GM04504 (cell line): ENCODE measurements around the gene STON1.
"Not testable (repeated sequence)": the region's sequence is repeated elsewhere in the genome, so short reads cannot be mapped to it uniquely, and the experiment has no call there.

ENCODE experiments used
- DNase-seq: peaks from one replicate; pipeline ENCODE4 v3.0.0-alpha.2; 2012; ENCODE audit warnings: low read depth

Gene STON1

GRCh38 chr2:48529194-48529593, 760 bp upstream of the STON1 start:
- no peak for DNase-seq

DNA sequence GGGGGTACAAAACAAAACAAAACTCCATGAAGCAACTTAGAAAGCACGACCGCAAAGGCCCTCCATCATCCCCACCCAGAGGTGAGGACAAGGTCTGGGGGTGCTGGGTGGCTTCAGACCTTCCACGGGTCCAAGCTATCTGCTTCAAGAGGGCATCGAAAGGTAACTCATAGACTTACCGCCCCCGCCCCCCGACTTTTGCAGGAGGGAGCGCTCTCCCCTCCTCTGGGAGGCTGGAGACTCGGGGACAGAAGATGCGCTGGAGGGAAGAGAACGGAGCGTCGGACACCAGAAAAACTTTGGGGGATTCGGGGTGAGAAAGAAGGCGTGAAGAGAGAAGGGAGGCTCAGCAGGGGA, 300 bp upstream of the STON1 start:
- DNase-seq, result no peak

DNA sequence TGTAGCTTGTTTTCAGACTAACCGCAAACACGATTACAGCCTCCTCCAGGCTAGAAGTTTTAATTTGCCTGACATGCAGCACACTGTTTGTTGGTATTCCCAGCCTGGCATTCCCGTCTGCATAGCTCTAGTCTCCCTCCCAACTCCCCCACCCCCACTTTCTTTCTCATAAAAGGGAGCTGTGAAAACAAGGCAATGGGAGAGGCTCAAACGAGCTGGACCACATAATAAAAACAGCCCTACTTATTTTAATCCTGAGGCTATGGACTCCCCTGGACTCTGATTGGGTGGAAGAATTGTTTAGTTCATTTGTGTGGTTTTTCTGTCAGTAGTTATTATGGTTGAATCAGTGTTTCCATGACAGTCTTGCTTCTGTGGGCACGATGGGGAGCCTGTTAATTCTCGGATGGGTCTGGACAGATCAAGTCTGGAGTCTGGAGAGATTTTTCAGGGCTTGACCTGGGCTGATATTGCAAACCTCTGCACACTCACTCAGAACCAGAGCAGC, 1.2 kb downstream of the STON1 start:
- DNase-seq, result peak; percentile 82

GRCh38 chr2:48532174-48532573, 2.2 kb downstream of the STON1 start:
- DNase-seq, result no peak

DNA sequence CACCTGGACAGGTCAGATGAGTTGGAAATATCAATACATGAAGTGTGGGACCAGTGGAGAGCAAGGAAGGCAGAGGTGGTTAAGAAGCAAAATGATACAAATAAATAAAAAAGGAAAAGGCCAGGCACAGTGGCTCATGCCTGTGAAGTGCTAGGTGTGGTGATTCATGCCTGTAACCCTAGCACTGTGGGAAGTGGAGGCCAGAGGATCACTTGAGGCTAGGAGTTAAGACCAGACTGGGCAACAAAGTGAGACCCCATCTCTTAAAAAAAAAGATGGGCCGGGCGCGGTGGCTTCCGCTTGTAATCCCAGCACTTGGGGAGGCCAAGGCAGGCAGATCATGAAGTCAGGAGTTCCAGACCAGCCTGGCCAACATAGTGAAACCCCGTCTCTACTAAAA, 2.9 kb downstream of the STON1 start:
- no peak for DNase-seq

GRCh38 chr2:48534781-48535180, 4.8 kb downstream of the STON1 start:
- no peak for DNase-seq

DNA sequence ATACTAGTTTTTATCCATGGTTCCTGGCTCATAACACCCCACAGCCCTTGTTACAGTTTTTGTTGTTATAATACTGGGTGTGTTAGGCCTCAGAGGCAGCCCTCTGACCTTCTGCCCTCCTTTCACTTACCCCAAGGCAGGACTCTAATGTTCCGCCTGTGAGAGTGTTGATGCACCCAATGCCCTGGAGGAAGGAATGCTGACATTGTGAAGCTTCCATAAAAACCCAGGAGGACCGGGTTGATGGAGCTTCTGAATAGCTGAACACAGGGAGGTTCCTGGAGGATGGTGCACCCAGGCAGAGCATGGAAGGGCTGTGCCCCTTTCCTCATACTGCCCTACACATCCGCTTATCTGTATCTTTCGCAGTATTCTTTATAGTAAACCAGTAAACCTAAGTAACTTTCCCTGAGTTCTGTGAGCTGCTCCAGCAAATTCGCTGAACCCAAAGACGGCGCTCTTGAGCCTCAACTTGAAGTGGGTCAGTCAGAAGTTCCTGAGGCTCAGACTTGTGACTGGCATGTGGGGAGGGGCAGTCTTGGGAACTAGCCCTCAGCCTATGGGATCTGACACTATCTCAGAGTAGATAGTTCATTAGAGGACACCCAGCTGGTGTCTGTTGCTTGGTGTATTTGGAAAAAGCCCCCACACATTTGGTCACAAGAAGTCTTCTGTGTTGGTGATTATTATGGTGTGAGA, 10.4 kb downstream of the STON1 start:
- DNase-seq, result no peak

DNA sequence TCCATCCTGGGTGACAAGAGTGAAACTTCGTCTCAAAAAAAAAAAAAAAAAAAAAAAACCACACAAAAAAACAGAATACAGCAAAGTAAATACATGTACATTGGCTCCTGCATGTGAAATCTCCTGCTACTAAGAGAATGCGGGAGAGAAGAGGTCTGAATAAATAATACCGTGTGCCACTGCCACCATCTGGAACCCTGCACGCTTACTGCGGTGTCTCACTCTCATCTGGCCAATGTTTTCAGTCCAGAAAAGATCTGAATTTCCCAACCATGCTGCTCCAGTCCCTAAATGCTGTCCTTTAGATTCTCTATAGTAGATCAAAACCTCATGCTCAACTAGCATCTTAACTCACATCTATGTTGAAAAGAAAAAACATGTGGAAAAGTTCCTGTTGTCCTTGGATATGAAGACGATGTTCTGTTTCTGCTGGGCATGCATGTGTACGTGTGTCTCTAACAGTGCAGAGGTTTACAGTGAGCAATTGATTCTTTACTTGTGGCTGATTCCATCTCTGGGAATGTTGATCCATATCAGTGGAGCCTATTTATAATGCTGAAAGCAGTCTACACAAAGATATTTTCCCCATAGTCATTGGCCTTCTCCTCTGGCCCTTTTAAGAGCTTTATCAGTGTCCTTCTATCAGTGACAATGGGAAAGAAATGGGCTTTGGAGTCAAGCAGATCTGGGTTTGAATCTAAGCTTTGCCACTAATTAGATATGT, 11.9 kb downstream of the STON1 start:
- no peak for DNase-seq

GRCh38 chr2:48543895-48544294, 13.9 kb downstream of the STON1 start:
- no peak for DNase-seq

GRCh38 chr2:48545244-48545643, 15.3 kb downstream of the STON1 start:
- DNase-seq, result no peak

GRCh38 chr2:48548840-48549239, 18.9 kb downstream of the STON1 start:
- DNase-seq, result no peak

- no peak for DNase-seq
Measured at GRCh38 chr2:48549972-48550371, 20.0 kb downstream of the STON1 start.

DNA sequence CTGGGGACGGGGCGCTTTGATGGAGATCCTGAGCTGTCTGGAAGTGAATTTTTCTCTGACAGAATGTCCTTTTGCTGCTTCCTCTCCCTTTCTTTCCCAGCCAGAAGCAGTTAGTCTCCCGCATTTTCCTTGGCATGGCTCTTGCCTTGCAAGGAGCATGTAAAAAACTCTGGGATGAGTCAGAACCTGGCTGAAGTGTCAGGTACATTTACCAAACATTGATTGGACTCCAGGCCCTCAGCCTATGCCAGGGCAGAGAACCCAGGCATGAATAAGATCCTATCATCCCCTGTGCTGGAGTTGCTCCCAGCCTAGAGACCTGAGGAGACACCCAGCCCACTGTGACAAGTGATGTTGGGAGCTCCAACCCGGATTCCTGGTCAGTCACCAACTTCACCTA, 21.6 kb downstream of the STON1 start:
- DNase-seq, result no peak

GRCh38 chr2:48555071-48555470, 25.1 kb downstream of the STON1 start:
- not testable (repeated sequence) for DNase-seq

GRCh38 chr2:48558456-48558855, 28.5 kb downstream of the STON1 start:
- no peak for DNase-seq

DNA sequence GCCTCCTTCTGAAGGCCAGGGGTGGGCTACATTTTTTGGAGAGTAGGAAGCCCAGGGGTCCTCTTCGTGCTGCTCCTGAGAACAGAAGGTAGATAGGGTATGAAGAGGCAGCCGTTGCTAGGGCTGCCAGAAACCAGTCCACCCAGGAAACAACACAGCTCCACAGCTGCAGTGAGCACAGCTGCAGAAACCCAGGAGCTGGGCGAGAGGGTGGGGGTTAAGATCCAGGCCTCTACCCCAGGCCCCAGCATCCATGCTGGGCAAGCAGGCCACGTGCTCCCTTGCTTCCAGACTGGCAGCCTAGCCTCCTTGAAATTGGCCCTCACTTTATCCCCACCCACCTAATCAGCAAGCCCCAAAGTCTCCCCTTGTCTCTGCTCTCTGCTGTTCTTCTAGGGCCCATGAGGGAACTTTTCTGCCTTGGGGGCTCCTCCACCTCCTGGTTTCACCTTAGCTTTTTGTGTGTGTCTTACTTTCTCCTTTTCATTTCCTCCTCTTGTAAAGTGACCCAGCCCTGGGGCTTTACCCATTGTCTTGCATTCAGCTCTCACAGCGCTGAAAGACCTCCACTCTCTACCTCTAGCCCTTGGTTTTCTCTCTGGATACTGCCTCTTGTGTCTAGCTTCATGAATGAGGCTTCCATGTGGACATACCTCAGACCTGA, 30.7 kb downstream of the STON1 start:
- no peak for DNase-seq

DNA sequence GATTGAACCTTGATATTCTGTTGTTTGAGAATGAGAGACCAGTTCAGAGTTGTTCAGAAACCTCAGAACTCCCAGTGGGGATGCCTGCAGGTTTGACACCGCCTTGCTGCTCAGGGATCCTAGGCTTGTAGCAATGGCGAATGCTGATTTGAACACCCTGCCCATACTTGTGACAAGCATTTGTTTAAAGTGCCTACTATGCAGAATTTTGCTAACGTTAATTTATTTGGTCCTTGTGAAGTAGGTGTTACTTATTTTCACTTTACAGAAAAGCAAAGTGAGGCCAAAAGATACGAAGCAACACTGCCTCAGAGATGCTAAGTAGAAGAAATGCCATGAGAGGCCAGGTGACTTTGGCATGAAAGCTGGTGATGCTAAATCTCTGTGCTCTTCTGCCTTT, 32.3 kb downstream of the STON1 start:
- no peak for DNase-seq

DNA sequence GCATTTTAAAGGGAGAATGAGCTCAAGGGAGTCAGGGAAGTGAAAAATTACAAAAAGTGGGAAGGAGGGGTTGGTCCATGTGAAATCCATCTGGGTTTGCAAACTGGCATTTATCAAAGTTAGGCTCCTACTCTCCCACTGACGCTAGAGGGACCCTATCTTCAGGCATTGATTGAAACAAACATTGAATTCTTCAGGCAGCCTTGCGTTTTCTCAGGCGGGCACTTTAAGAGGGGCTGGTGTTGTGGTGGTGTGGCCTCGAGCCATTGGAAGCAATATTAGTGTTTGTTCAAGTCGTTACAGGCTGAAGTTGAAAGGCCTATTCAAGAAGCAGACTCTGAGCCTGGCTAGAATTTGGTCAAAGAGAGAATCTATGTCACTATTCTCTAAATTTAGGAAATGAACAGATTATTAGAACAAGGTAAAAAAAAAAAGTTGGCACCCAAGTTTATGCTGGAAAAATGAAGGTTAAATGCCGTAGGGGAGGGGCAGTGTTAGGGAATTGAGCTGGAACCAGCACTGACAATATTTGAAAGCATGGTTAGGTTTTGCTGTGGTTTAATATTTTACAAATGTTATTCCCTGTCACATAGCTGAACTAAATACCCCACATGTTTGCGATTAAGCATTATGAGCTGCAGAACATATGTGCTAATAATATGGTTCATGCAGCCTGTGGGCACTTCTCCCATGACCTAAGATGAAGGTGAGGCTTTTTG, 36.8 kb downstream of the STON1 start:
- DNase-seq, result no peak

DNA sequence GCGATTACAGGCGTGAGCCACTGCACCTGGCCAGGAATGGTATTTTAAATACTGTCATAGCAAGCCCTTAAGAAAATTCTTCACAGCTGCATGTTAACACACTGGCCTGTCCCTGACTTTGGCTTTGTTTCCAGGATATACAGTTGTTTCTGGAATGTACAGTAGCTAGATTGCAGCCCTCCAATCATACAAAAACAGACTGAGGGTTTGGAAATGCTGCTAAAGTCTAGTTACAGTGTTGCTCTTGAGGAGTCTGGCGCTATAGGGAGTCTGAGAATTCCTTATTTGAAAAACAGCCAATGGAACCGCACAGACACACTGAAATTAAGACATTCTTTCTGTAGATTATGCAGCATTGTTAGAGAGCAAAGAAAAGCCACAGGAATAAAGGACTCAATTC, 37.7 kb downstream of the STON1 start:
- no peak for DNase-seq

DNA sequence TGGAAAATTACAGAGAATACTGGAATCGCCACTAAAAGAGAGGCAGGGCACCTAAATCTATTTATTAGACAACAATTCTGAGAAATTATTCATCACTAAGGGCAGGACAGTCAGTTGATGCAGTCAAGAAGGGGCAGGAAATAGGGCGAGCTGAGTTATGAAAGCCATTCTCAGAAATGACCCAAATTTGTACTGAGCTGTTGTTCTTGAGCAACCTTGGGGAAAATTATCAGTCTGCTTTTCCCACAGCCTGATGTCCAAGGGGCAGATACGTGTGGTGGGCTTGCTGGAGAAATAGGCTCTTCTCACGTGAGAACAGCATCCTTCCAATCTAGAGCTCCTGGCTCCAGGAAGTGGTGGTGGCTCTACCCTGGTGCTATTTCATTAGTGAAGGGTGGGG, 38.6 kb downstream of the STON1 start:
- DNase-seq, result no peak

DNA sequence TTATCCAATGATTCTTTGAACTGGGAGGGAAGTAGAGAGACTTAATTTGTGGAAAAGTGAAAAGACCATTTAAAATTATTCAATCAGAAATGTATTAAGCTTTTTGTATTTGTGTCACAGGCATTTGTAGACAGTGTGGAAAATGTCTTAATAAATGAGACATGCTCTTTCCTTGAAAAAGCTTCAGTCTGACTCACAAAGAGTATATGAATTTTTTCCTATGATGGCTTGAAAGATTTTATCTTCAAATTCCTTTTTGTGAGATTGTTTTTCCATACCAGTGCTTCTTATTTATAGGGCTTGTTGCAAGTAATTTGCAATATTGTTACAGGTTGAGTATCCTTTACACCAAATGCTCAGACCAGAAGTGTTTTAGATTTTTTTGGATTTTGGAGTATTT, 39.5 kb downstream of the STON1 start:
- no peak for DNase-seq

DNA sequence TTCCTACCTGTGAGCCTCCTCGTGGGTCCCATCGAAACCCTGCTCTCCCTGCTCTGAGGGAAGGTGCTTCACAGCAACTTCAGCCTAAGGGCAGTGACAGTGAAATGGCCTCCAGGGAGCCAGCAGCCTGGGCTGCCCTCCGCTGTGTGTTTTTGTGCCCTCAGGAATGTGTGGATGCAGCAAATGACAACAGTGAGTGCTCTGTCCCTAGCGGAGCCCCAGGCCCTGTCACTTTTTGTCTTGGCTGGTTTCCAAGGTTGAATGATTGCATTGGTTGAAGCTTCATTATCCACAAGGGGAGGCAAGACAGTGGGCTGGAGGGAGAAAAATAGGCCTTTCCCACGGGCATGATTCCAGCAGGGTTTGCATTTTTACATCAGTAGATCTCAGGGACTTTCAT, 42.9 kb downstream of the STON1 start:
- no peak for DNase-seq
